ENCODE measurements around the gene RHOXF1.
A peak's percentile ranks its signal among the peaks of the same experiment; 100 is the strongest.
"Not testable (repeated sequence)": the region's sequence is repeated elsewhere in the genome, so short reads cannot be mapped to it uniquely, and the experiment has no call there.

RHOXF1 gene, protein sequence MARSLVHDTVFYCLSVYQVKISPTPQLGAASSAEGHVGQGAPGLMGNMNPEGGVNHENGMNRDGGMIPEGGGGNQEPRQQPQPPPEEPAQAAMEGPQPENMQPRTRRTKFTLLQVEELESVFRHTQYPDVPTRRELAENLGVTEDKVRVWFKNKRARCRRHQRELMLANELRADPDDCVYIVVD

DNA sequence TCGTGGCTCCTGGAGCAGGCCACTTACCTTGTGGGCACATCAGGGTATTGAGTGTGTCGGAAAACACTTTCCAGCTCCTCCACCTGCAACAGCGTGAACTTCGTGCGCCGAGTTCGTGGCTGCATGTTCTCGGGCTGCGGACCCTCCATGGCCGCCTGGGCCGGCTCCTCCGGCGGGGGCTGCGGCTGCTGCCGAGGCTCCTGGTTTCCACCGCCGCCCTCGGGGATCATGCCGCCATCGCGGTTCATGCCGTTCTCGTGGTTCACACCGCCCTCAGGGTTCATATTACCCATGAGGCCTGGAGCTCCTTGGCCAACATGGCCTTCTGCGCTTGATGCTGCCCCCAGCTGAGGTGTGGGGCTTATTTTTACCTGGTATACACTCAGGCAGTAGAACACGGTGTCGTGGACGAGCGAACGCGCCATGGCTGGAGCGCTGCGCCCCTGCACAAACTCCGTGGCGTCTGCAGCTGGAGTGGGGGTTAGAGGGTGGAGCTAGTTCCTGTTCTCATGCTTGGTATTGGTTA, at the start of gene RHOXF1:
RHOXF1 (minus strand) TSS at position 476 of the 526 bp plus-strand sequence; CDS start at position 425, 51 bp downstream.
- peak in 1 of 56 donors; percentile 1 for DNase-seq

DNA sequence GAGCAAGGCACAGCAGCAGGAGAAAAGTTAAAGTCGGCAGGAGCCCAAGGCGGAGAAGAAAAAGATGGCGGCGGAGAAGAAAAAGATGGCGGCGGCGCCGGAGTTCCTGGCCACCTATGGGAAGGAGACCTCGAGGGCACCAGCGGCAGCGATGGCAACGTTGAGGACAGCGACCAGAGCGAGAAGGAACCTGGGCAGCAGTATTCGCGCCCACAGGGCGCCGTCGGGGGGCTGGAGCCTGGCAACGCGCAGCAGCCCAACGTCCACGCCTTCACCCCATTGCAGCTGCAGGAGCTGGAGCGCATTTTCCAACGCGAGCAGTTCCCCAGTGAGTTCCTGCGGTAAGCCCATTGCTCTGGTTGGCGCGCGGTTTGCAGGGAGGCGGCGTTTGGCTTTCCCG, 43.4 kb upstream of the RHOXF1 start:
- not testable (repeated sequence) for DNase-seq

DNA sequence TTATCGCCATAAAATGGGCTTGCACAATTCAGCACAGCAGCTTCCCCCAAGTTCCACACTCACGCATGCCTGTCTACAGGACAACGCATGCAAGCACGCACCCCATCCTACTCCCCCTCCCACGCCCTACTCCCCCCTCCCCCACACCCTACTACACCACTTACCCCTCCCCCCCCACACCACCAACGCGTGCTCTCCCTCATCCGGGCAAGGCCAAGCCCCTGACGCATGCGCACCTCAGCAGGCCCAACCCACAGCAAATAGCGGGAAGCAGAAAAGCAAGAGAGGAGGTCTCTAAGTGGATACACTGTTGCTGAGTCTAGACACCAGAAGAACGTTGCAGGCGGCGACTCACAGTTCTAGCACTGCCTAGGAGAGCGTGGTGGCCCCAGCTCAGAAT, 42.6 kb upstream of the RHOXF1 start, which contains the start of gene RHOXF2:
RHOXF2 (plus strand) TSS at position 301 of the 400 bp plus-strand sequence. CDS start 138 bp downstream, outside the sequence.
- DNase-seq: not testable (repeated sequence)

DNA sequence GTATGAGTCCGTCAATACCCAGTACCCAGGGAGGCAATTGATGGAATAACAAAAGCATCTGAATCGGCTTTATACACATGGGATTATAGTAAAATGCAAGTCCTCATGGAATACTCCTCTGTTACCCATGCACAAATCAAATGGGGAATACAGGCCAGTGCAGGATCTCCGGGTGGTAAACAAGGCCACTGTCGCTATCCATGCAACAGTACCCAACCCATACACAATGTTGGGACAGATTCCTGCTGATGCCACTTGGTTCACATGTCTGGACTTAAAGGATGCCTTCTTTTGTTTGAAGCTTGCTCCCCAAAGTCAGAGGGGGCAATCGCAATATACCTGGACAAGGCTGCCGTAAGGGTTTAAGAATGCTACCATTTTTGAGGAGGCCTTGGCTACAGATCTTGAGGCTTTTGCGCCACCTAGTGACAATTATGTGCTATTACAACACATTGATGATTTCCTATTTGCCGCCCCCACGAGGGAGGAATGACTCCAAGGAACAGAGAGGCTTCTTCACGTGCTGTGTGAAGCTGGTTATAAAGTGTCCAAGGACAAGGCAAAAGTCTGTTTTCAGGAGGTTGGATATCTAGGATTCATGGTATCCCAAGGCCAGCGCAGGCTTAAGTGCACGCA, 34.5 kb upstream of the RHOXF1 start:
- not testable (repeated sequence) for DNase-seq

DNA sequence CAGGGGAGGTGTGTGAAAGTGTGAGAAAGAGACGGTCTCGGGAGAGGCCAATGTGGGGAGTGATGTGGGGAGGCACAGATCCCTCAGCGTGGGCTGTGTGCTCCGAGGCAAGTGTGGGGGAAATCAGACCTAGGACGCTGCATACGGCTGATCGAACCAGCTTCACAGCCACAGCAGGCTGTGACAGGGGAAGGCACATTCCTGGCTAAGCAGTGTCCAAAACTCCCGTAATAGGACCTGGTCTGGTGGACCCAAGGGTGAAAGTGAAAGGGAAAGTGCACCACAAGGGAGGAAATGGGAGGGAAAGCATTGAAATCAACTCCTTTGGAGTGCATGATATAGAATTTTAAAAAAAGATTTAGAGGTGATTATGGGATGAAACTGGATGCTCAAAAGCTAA, 31.8 kb upstream of the RHOXF1 start:
- DNase-seq: no peak

DNA sequence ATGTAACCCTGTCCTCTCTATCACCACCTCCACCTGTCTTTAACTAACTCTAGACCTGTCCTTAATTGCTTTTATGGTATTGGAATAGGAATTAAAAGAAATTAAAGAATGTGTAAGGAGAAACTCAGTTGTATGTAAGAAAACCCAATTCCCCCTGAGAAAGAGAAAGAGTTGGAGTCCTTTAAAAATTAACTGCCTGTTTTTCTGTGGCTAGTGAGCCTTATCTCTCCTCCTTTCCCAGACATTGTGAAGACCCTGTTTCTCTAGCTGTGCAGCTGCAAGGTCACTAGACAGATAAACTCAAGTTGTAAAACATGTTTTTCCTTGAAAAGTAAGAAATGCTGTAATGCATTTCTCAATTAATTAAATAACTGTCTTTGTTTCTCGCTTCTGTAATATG, 30.6 kb upstream of the RHOXF1 start:
- not testable (repeated sequence) for DNase-seq

DNA sequence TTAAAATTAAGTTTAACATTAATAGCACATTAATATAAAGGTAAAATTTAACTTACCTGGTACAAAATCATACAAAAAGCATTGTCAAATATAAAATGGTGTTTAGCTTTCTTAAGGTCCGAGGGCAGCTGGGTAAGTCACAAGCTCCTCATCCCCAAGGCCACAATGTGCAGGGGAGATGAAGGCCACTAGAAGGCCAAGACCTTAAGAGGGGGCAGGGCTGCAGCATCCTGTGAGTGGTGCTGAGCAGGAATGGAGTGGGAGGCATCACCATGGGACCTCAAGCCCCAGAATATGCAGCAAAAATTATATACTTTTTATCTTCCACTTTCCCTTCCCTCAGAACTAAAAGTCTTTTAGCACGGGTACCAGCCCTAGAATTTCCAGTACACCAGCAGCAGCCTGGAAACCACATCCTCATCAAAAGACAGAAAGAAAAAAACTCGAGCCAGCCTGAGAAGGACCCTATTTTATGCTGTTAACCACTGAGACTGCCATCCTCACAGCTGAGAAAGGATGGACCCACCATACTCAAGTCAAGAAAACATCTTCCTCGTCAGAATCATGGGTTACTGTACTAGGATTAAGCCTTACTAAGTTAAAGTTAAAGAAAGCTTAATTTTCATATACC, 29.7 kb upstream of the RHOXF1 start:
- DNase-seq: no peak

DNA sequence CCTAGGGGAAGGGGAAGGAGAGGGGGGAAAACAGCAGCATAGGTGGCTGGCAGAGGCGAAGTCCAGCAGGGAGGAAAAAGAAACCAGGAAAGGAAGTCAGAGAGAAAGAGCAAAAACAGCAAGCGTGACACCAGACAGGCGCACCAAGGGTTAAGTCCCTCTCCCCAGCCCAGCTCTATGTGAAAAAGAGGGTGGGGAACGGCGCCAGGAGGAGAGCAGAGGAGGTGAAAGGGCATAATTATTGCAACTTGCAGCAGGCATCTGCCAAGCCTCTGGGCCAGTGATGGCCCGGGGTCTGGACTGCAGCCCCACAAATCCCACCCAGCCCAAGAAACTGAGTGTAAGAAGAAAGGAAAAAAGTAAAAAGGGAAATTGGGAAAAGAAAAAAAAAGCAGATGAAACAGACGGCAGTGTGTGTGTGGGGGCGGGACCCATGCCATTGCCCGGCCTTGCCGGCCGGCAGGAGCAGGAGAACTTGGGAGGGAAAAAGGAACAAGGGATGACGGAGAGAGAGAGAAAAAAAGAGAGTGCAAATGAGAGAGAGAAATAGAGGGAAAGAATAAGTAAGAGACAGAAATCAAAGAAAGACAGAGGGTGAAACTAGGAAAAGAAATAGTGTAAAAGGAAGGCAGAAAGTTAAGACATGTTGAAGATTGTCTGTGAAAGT, 28.6 kb upstream of the RHOXF1 start:
- peak in 4 of 56 donors; percentile 0 to 8 (median 3) for DNase-seq

DNA sequence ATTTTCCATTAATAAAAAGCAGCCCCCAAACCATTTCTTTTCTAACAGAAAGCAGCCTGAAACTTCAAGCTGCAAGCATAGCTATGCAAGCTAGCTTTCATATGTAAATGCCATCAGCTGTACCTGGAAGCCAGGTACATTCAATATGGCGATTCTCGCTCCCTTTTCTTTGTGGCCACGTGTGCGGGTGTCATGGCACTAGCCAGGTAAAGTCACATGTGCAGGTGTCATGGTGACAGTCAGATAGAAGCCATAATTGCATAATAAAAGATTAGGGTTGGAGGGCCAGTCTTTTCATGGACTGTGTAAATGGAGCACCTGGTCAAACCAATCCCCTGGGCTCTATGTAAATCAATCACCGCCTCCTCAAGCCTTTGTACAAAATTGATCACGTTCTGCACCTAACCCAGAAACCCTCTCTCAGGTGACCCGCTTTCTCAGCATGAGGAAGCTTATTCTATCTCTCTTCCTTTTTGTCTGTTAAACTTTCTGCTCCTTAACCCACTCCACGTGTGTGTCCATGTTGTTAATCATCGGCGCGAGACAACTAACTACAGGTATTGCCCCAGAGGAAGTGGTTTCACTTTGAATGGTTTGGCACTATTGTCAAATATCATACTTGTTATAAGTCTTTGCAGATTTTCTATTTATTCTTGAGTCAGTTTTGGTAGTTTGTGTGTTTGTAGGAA, 24.7 kb upstream of the RHOXF1 start:
- DNase-seq: no peak

DNA sequence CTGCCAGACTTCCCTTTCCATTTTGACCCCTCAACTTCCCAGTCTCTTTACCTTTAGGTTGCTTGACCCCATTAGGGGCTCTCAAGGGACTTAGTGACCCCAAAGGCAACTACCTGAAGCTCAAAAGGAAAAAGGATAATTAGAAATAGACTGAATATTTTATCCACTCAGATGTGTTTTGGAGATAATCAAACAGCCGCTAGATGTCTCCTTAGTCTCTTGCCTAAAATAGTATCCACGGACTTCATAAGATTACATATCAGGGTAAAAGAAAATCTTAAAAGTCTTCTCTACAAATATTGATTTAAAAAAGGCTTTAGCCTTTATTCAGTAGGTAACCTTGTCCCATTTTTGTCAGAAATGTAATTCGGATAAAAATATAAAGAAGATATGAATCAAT, 21.7 kb upstream of the RHOXF1 start:
- no peak for DNase-seq

DNA sequence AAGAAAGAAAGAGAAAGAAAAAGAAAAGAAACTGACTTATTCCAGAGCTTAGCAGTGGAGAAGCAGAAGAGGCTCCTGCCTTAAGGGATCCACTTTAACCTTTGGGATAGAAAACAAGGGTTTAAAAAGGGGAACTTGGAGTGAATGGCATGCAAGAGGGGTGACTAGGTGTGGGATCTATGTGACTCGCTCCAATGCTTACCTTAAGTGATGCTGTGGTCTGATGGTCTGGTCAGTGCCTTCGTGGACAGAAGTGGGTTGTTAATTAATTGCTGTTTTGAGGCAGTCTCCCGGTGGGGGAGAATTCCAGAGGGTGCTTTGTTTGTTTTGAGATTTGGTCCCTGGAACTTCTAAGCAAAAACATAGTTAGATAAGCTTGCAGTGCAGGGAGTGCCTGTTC, 21.1 kb upstream of the RHOXF1 start:
- DNase-seq: no peak

DNA sequence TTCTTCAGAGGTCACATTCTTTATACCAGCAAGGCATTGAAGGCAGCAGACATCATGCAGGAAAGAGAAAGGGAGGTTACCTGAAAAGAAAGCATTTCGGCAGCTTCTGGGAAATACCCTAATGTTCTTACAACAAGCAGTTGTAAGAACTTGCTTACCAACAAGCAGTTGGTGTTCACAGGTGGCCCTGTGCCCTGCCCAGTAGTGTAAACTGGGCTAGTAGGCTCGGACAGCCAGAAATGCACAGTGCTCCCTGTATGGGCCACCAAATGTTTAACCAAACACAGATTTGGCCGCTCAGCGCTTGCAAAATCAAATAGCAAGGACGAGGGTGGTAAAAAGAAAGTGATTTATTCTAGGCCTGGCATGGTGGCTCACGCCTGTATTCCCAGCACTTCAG, 20.4 kb upstream of the RHOXF1 start:
- DNase-seq: no peak

DNA sequence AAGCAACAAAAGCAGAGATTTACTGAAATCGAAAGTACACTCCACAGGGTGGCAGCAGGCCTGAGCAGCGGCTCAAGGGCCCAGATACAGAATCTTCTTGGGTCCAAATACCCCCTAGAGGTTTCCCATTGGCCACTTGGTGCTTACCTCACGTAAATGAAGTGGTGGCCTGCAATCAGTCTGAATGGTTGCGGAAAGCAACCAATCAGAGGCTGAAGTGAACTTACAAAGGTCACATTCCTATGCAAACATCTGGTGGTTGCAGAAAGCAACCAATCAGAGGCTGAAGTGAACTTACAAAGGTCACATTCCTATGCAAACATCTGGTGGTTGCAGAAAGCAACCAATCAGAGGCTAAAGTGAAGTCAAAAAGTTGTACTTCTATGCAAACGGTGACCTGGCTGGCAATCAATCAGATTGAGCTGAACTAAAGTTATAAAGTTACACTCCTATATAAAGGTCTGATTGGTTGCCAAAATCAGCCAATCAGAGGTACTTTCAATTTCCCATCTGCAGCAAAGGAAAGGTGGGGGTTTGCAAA, 12.7 kb upstream of the RHOXF1 start:
- not testable (repeated sequence) for DNase-seq

DNA sequence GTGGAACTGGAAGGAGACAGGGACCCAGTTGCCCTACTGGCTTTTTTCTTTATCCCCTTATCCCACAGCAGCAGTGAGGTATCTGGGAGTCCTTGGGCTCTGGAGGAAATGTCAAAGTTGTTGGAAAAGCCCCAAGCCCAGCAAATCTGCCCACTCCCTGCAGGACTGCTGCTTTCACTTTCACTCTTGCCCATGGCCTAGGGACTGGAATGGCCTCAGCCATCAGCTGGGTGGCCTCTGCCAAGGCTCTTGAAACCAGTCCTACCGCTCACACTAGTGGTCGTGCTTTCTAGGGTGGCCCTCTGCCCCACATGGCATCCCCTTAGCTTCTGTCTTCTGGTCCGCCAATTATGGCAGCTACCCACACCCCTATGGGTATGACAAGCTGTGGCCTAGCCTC, 9.7 kb upstream of the RHOXF1 start:
- no peak for DNase-seq

DNA sequence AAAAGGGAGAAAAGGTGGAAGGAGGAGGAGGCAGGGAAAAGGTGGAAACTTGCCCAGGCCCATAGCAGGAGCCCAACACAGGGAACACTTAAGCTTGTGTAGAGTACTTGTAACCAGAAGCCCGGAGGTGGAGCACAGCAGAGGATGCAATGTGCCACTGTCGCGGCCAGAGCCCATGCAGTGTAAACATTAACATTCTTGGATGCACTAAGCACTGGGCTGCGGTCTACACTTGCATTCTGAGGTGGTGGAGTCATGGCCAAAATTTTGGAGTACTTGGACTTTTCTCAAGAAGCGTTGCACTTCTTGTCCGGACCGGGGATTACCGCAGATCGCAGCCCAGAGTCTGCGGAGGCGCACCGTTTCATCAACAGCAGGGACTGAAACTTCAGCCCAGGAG, 4.5 kb upstream of the RHOXF1 start:
- no peak for DNase-seq

DNA sequence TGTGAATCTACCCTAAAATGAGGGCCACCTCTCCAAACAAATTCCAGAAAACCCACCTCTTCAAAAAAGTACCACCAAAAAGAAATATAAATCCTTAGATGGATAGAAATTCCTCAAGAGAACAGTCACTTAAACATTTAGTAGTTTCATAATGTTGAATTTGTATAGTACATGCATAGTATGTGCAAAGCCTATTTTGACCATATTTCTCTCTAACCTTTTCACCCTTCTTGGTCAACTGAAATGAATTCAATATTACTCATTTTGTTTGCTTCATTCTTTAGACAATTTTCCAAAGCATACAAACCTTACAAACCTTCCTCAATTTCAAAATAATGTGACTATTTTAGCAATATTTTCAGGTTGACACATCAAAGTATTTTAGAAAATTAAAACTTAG, 4.1 kb downstream of the RHOXF1 start:
- no peak for DNase-seq

DNA sequence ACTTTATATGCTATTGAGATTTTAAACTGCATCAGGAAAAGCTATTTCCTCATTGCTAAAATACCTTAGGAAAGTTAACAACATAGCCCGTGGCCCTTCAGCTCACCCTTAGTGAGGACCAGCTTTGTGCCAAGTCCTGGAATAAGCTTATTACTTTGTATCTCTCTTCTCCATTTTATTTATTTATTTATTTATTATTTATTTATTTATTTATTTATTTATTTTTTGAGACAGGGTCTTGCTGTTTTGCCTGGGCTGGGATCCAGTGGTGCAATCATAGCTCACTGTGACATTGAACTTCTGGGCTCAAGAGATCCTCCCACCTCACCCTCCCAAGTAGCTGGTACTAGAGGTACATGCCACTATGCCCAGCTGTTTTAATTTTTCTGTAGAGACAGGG, 6.3 kb downstream of the RHOXF1 start:
- no peak for DNase-seq

DNA sequence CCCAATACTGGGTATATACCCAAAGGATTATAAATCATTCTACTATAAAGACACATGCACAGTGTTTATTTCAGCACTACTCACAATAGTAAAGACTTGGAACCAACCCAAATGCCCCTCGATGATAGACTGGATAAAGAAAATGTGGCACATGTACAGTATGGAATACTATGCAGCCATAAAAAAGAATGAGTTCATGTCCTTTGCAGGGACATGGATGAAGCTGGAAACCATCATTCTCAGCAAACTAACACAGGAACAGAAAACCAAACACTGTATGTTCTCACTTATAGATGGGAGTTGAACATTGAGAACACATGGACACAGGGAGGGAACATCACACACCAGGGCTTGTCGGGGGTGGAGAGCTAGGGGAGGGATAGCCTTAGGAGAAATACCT, 11.0 kb downstream of the RHOXF1 start:
- DNase-seq: not testable (repeated sequence)

DNA sequence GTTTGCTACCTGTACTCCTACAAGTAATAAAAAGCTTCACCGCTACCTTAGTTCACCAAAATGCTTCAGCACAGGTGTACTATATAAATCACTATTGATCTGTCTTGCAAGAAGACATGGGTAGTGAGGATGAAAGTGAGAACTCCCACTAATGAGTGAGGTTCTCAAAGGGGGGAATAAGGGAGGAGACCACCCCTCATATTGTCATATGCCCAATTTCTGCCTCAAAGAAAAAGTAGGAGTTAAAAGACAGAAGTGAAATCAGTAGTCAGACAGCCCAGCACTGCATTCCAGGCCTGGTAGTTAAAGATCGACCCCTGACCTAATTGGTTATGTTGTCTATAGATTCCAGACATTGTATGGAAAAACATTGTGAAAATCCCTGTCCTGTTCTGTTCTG, 14.7 kb downstream of the RHOXF1 start:
- DNase-seq: not testable (repeated sequence)

DNA sequence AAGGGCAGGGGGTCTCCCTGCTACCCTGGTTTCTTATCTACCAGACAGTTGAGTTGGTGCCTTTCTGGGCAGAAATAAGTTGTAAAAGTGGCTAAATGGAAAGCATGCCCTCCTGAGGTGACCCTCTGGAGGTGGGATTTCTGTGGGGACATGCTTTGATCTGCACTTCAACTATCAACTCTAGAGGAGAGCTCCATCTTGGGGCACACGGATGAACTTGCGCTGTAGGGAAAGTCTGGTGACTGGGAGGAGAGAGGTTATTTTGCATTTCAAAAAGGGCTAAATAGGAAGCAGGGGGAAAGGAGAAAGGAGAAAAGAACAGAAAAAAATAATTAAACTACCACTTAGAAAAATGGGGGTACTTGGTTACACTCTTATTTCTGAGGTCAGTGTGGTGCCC, 25.5 kb downstream of the RHOXF1 start:
- no peak for DNase-seq

Measured in amygdala (tissue), 56 donors.